T-helper 22 cell (primary cell): ENCODE results near the gene OR10G3.

Experiments used
- DNase-seq: peaks from one replicate; pipeline ENCODE4 v3.0.0-alpha.2; 2020; ENCODE audit warnings: low read depth

Gene OR10G3

GRCh38 chr14:21535545-21536417, 44.1 kb downstream of the OR10G3 start:
- DNase-seq, result no peak

GRCh38 chr14:21534576-21534975, 45.3 kb downstream of the OR10G3 start:
- no peak for DNase-seq

GRCh38 chr14:21533294-21533693, 46.6 kb downstream of the OR10G3 start:
- no peak for DNase-seq

- no peak for DNase-seq
These were observed 50.4 kb downstream of the OR10G3 start for GRCh38 chr14:21529515-21529914.

GRCh38 chr14:21528381-21529348, 51.2 kb downstream of the OR10G3 start:
- no peak for DNase-seq

GRCh38 chr14:21527318-21527679, 52.6 kb downstream of the OR10G3 start:
- DNase-seq, result no peak

- DNase-seq, result no peak
These were observed 53.1 kb downstream of the OR10G3 start for GRCh38 chr14:21526672-21527317.

GRCh38 chr14:21525962-21526671, 53.8 kb downstream of the OR10G3 start, which contains the start of gene SALL2:
SALL2 (minus strand) TSS chr14:21526346; CDS start chr14:21526127, 219 bp downstream.
- DNase-seq, result peak; percentile 58

- no peak for DNase-seq
These were observed 54.3 kb downstream of the OR10G3 start for GRCh38 chr14:21525571-21525961.

GRCh38 chr14:21524575-21525490, 55.0 kb downstream of the OR10G3 start:
- no peak for DNase-seq

- no peak for DNase-seq
These were observed 56.7 kb downstream of the OR10G3 start for GRCh38 chr14:21523203-21523602.

GRCh38 chr14:21521501-21521900, 58.4 kb downstream of the OR10G3 start:
- no peak for DNase-seq

GRCh38 chr14:21520767-21521166, 59.1 kb downstream of the OR10G3 start:
- no peak for DNase-seq

GRCh38 chr14:21518725-21519124, 61.2 kb downstream of the OR10G3 start:
- DNase-seq, result no peak
